ENCODE data around the gene ERFL. TPM values are rescaled to one million over a fixed set of nuclear protein-coding genes. Genes with fewer than 3 reads are reported as not detected.

Gene ERFL
- total RNA-seq, 1 experiment from 2014 or later: 0.79 TPM

DNA sequence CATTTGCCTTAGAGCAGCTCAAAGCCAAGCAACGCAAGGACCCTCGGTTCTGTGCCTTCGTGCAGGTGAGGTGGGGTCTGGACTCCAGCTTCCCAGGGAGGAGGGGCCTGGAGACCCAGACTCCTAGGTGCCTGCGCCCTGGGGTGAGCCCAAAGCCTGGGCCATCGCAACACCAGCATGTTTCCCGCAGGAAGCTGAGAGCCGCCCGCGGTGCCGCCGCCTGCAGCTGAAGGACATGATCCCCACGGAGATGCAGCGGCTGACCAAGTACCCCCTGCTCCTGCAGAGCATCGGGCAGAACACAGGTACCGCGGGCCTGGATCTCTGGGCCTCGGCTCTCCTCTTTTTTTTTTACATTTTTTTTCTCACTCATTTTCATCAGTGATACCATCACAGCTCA, 25.7 kb downstream of the ERFL start:
- no peaks in the 10 kb centered on the region for H3K79me2 ChIP-seq (ENCODE audit: insufficient read depth, low read length)
- H3K9ac ChIP-seq (ENCODE audit: low read length): no peak overlapping the region
- H3K27me3 ChIP-seq (ENCODE audit: insufficient read depth, low read length): no peaks in the 10 kb centered on the region
- no TSS peak for BruUV-seq (replicated peaks)
- DNase-seq (ENCODE audit: low read depth, low spot score) (no peak), ATAC-seq (no peak)
- CTCF ChIA-PET: no interaction called here
- no peak overlapping the region for H3K27ac ChIP-seq (ENCODE audit: low read depth, low read length)
- H3K9me2 ChIP-seq (ENCODE audit: insufficient read depth): no peaks in the 10 kb centered on the region
- no peak for TF ChIP-seq ELF1 (IDR thresholded peaks at IDR 0.05; ENCODE audit: borderline replicate concordance, low read depth)
- TF ChIP-seq, protein P1, sequence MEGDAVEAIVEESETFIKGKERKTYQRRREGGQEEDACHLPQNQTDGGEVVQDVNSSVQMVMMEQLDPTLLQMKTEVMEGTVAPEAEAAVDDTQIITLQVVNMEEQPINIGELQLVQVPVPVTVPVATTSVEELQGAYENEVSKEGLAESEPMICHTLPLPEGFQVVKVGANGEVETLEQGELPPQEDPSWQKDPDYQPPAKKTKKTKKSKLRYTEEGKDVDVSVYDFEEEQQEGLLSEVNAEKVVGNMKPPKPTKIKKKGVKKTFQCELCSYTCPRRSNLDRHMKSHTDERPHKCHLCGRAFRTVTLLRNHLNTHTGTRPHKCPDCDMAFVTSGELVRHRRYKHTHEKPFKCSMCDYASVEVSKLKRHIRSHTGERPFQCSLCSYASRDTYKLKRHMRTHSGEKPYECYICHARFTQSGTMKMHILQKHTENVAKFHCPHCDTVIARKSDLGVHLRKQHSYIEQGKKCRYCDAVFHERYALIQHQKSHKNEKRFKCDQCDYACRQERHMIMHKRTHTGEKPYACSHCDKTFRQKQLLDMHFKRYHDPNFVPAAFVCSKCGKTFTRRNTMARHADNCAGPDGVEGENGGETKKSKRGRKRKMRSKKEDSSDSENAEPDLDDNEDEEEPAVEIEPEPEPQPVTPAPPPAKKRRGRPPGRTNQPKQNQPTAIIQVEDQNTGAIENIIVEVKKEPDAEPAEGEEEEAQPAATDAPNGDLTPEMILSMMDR (IDR thresholded peaks at IDR 0.05 in 2 of 3, conservative IDR thresholded peaks at IDR 0.05 in 1 of 3; ENCODE audit: borderline replicate concordance in 1 of 3, insufficient read depth in 1 of 3, low read depth in 2 of 3, low read length in 2 of 3): no peak
- no peak for TF ChIP-seq TCF7L2 (IDR thresholded peaks at IDR 0.05; ENCODE audit: borderline replicate concordance, extremely low read depth, insufficient read depth, insufficient read length)
- no peak for TF ChIP-seq MAX (IDR thresholded peaks at IDR 0.05)
- no peak for TF ChIP-seq EZH2phosphoT487 (IDR thresholded peaks at IDR 0.05; ENCODE audit: borderline replicate concordance)
- TF ChIP-seq SIN3A (IDR thresholded peaks at IDR 0.05; ENCODE audit: low read depth): no peak
- no peak for TF ChIP-seq FOSL1 (IDR thresholded peaks at IDR 0.05; ENCODE audit: low read depth)
- TF ChIP-seq EGR1 (IDR thresholded peaks at IDR 0.05; ENCODE audit: low read depth): no peak
- no peak for TF ChIP-seq RAD21 (IDR thresholded peaks at IDR 0.05; ENCODE audit: low read depth)
- TF ChIP-seq, protein P2, sequence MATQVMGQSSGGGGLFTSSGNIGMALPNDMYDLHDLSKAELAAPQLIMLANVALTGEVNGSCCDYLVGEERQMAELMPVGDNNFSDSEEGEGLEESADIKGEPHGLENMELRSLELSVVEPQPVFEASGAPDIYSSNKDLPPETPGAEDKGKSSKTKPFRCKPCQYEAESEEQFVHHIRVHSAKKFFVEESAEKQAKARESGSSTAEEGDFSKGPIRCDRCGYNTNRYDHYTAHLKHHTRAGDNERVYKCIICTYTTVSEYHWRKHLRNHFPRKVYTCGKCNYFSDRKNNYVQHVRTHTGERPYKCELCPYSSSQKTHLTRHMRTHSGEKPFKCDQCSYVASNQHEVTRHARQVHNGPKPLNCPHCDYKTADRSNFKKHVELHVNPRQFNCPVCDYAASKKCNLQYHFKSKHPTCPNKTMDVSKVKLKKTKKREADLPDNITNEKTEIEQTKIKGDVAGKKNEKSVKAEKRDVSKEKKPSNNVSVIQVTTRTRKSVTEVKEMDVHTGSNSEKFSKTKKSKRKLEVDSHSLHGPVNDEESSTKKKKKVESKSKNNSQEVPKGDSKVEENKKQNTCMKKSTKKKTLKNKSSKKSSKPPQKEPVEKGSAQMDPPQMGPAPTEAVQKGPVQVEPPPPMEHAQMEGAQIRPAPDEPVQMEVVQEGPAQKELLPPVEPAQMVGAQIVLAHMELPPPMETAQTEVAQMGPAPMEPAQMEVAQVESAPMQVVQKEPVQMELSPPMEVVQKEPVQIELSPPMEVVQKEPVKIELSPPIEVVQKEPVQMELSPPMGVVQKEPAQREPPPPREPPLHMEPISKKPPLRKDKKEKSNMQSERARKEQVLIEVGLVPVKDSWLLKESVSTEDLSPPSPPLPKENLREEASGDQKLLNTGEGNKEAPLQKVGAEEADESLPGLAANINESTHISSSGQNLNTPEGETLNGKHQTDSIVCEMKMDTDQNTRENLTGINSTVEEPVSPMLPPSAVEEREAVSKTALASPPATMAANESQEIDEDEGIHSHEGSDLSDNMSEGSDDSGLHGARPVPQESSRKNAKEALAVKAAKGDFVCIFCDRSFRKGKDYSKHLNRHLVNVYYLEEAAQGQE (IDR thresholded peaks at IDR 0.05; ENCODE audit: low read depth): no peak
- TF ChIP-seq SP1 (IDR thresholded peaks at IDR 0.05; ENCODE audit: low read depth): no peak
- no peak for TF ChIP-seq ZBTB33 (IDR thresholded peaks at IDR 0.05; ENCODE audit: extremely low read depth, insufficient replicate concordance, low read length)
- TF ChIP-seq EZH2 (IDR thresholded peaks at IDR 0.05): no peak
- no peak for TF ChIP-seq CBX3 (IDR thresholded peaks at IDR 0.05; ENCODE audit: low read depth)
- no peak for TF ChIP-seq ZNF274 (IDR thresholded peaks at IDR 0.05; ENCODE audit: low read depth, low read length)
- H3K4me2 ChIP-seq (ENCODE audit: low read length): no peak overlapping the region
- no peaks in the 10 kb centered on the region for H3K9me3 ChIP-seq (ENCODE audit: control insufficient read depth in 1 of 2, insufficient read depth in 1 of 2, low read depth in 1 of 2, low read length in 2 of 2)
- RAD21 ChIA-PET (ENCODE audit: low non-redundant PET in 1 of 2, low total read pairs in 2 of 2, uncharacterized antibody in 2 of 2, unreplicated experiment in 2 of 2): no interaction called here
- H3K36me3 ChIP-seq (ENCODE audit: control insufficient read depth in 1 of 2, insufficient read depth in 2 of 2, low read length in 2 of 2): peaks cover 43 to 49% of the 10 kb centered on the region in 2 experiments; a peak in 3 of 4 replicates
- H3K4me1 ChIP-seq (ENCODE audit: control insufficient read depth in 1 of 2, insufficient read depth in 2 of 2, low read length in 2 of 2): peaks cover 0 to 6% of the 10 kb centered on the region in 2 experiments; a peak in 1 of 4 replicates
- no peaks in the 10 kb centered on the region for H4K20me1 ChIP-seq (ENCODE audit: insufficient read depth)
- POLR2A ChIA-PET: no interaction called here
- intact Hi-C loops (cut with micrococcal nuclease): no loop called here
- no peak overlapping the region for H3K4me3 ChIP-seq (replicated peaks in 1 of 2; ENCODE audit: low read depth in 1 of 2, low read length in 2 of 2)
- H2AFZ ChIP-seq (ENCODE audit: low read depth, low read length, poor library complexity, severe bottlenecking): no peak overlapping the region

Data from HCT116 (cell line).